Loucy (cell line): ENCODE measurements around the gene LRRC28.

Experiments
- H2AFZ ChIP-seq: fragments of 200-600 bp; sonication (generic); 2 replicates; pipeline ENCODE4 v1.6.0; 2016; ENCODE audit warnings: antibody characterized with exemption, mild to moderate bottlenecking, low read length, moderate library complexity
- H3F3A ChIP-seq: fragments of 200-600 bp; 2 replicates; pipeline ENCODE4 v1.6.0; 2016; ENCODE audit warnings: antibody characterized with exemption, low read depth, mild to moderate bottlenecking
- H3K27me3 ChIP-seq: fragments of 200-600 bp; sonication (generic); 2 replicates; pipeline ENCODE4 v1.6.1; 2014; ENCODE audit warnings: low read length, mild to moderate bottlenecking; ENCODE audit not compliant: insufficient read depth, poor library complexity, severe bottlenecking
- H3K36me3 ChIP-seq: fragments of 200-600 bp; sonication (generic); 2 replicates; pipeline ENCODE4 v1.6.1; 2016; ENCODE audit warnings: low read length; ENCODE audit not compliant: insufficient read depth
- H3K4me1 ChIP-seq: fragments of 200-600 bp; sonication (generic); 2 replicates; pipeline ENCODE4 v1.5.1; 2014; ENCODE audit warnings: low read length, mild to moderate bottlenecking; ENCODE audit not compliant: insufficient read depth, poor library complexity, severe bottlenecking
- H3K4me2 ChIP-seq: fragments of 200-600 bp; sonication (generic); 2 replicates; pipeline ENCODE4 v1.6.0; 2014; ENCODE audit warnings: antibody characterized with exemption, low read length, low read depth, mild to moderate bottlenecking; ENCODE audit not compliant: poor library complexity, severe bottlenecking
- H3K4me3 ChIP-seq: fragments of 200-600 bp; sonication (generic); 2 replicates; pipeline ENCODE4 v1.5.1; 2014; ENCODE audit warnings: low read length, mild to moderate bottlenecking, mixed read lengths; ENCODE audit not compliant: poor library complexity, severe bottlenecking
- H3K79me2 ChIP-seq: fragments of 200-600 bp; sonication (generic); 2 replicates; pipeline ENCODE4 v1.6.1; 2014; ENCODE audit warnings: low read length; ENCODE audit not compliant: insufficient read depth
- H3K9ac ChIP-seq: fragments of 200-600 bp; sonication (generic); 2 replicates; pipeline ENCODE4 v1.6.0; 2014; ENCODE audit warnings: mild to moderate bottlenecking, low read depth, low read length, moderate library complexity; ENCODE audit not compliant: poor library complexity, severe bottlenecking
- H3K9me2 ChIP-seq: fragments of 200-600 bp; sonication (generic); replicated peaks from 2 replicates; pipeline ENCODE4 v1.6.1; 2016; ENCODE audit warnings: low read depth, low read length, mixed read lengths
- H3K9me3 ChIP-seq: fragments of 200-600 bp; sonication (generic); 2 replicates; pipeline ENCODE4 v1.6.1; 2014; ENCODE audit warnings: mild to moderate bottlenecking, antibody characterized with exemption, low read length, low read depth; ENCODE audit not compliant: insufficient read depth
- H4K20me1 ChIP-seq: fragments of 200-600 bp; sonication (generic); 2 replicates; pipeline ENCODE4 v1.6.0; 2014; ENCODE audit warnings: antibody characterized with exemption, low read length, mild to moderate bottlenecking; ENCODE audit not compliant: insufficient read depth, poor library complexity, severe bottlenecking
- EZH2phosphoT487 ChIP-seq: fragments of 200-600 bp; IDR thresholded peaks from 2 replicates; pipeline ENCODE4 v1.6.1; 2018; ENCODE audit warnings: antibody characterized with exemption, mild to moderate bottlenecking, moderate library complexity, borderline replicate concordance
- TF ChIP-seq, protein P1 (sequence below): fragments of 200-600 bp; sonication (generic); conservative IDR thresholded peaks from 2 replicates; pipeline ENCODE4 v1.5.1; 2014; ENCODE audit warnings: mild to moderate bottlenecking, antibody characterized with exemption, low read length

The LRRC28 gene

DNA sequence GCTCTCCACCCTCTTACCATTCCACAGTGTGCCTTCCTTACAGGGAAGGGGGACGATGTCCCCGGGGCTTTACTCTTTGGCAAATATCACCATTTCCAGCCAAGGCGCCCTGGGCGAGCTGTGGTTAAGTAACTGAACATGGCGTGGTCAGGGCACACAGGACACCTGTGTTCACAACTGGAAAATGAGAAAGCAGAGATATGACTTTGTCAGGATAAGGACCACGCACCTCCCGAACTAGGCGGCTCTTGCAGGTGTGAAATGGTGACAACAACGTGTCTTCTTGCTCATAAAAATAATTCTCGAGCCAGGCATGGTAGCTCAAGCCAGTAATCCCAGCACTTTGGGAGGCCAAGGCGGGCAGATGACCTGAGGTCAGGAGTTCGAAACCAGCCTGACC is 154.8 kb downstream of the LRRC28 start:
- Histone ChIP-seq H3K4me2 (no peak overlapping the region), H2AFZ (no peak overlapping the region), H3K79me2 (no peaks in the 10 kb centered on the region), H3F3A (no peaks in the 10 kb centered on the region), H3K9me3 (no peaks in the 10 kb centered on the region), H3K4me1 (peaks cover 4% of the 10 kb centered on the region), H3K4me3 (no peak overlapping the region), H3K36me3 (no peaks in the 10 kb centered on the region), H3K9me2 (no peaks in the 10 kb centered on the region), H3K27me3 (no peaks in the 10 kb centered on the region), H3K9ac (no peak overlapping the region), H4K20me1 (no peaks in the 10 kb centered on the region)
- TF ChIP-seq, protein P1, sequence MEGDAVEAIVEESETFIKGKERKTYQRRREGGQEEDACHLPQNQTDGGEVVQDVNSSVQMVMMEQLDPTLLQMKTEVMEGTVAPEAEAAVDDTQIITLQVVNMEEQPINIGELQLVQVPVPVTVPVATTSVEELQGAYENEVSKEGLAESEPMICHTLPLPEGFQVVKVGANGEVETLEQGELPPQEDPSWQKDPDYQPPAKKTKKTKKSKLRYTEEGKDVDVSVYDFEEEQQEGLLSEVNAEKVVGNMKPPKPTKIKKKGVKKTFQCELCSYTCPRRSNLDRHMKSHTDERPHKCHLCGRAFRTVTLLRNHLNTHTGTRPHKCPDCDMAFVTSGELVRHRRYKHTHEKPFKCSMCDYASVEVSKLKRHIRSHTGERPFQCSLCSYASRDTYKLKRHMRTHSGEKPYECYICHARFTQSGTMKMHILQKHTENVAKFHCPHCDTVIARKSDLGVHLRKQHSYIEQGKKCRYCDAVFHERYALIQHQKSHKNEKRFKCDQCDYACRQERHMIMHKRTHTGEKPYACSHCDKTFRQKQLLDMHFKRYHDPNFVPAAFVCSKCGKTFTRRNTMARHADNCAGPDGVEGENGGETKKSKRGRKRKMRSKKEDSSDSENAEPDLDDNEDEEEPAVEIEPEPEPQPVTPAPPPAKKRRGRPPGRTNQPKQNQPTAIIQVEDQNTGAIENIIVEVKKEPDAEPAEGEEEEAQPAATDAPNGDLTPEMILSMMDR: no peak
- no peak for TF ChIP-seq EZH2phosphoT487

GRCh38 chr15:99406716-99407487 is 155.6 kb downstream of the LRRC28 start:
- Histone ChIP-seq H3K9me2 (no peaks in the 10 kb centered on the region), H3K9me3 (no peaks in the 10 kb centered on the region), H3K36me3 (no peaks in the 10 kb centered on the region), H3K27me3 (no peaks in the 10 kb centered on the region), H3K9ac (no peak overlapping the region), H3K4me3 (no peak overlapping the region), H3K79me2 (no peaks in the 10 kb centered on the region), H2AFZ (no peak overlapping the region), H3K4me1 (peaks cover 4% of the 10 kb centered on the region), H3K4me2 (no peak overlapping the region), H4K20me1 (no peaks in the 10 kb centered on the region), H3F3A (no peaks in the 10 kb centered on the region)
- no peak for TF ChIP-seq EZH2phosphoT487
- TF ChIP-seq, protein P1: no peak

- H3K4me1 ChIP-seq: peaks cover 4% of the 10 kb centered on the region
- H3K79me2 ChIP-seq: no peaks in the 10 kb centered on the region
- no peak overlapping the region for H3K4me3 ChIP-seq
- H3K4me2 ChIP-seq: no peak overlapping the region
- no peaks in the 10 kb centered on the region for H3K9me2 ChIP-seq
- H3K27me3 ChIP-seq: no peaks in the 10 kb centered on the region
- H3K36me3 ChIP-seq: no peaks in the 10 kb centered on the region
- no peak overlapping the region for H2AFZ ChIP-seq
- no peaks in the 10 kb centered on the region for H3F3A ChIP-seq
- H4K20me1 ChIP-seq: no peaks in the 10 kb centered on the region
- H3K9ac ChIP-seq: no peak overlapping the region
- H3K9me3 ChIP-seq: no peaks in the 10 kb centered on the region
- TF ChIP-seq, protein P1: no peak
- no peak for TF ChIP-seq EZH2phosphoT487
Measured at GRCh38 chr15:99407716-99408115, 156.4 kb downstream of the LRRC28 start.
